Mesendoderm (in vitro differentiated cells): ENCODE results near the gene ROBO1.
A peak's percentile ranks its signal among the peaks of the same experiment; 100 is the strongest.

Experiments used
- DNase-seq: peaks from one replicate; pipeline ENCODE4 v3.0.0; 2013
- H2AK5ac ChIP-seq: 2 replicates; pipeline ENCODE4 v1.6.1; 2013; ENCODE audit warnings: low read length, inconsistent platforms
- H2BK120ac ChIP-seq: 2 replicates; pipeline ENCODE4 v1.6.1; 2013; ENCODE audit warnings: low read depth, mild to moderate bottlenecking, low read length, moderate library complexity, mixed read lengths
- H2BK15ac ChIP-seq: replicated peaks from 2 replicates; pipeline ENCODE4 v1.6.1; 2013; ENCODE audit warnings: low read depth, mild to moderate bottlenecking, moderate library complexity
- H2BK5ac ChIP-seq: 2 replicates; pipeline ENCODE4 v1.6.1; 2013; ENCODE audit warnings: low read length, inconsistent platforms
- H3K18ac ChIP-seq: 2 replicates; pipeline ENCODE4 v1.6.1; 2013; ENCODE audit warnings: mild to moderate bottlenecking, low read length, mixed read lengths
- H3K23ac ChIP-seq: one replicate; pipeline ENCODE4 v1.6.1; 2013; ENCODE audit warnings: low read length
- H3K27ac ChIP-seq: 2 replicates; pipeline ENCODE4 v1.5.1; 2013; ENCODE audit warnings: low read depth, mild to moderate bottlenecking, inconsistent platforms, low read length, moderate library complexity
- H3K27me3 ChIP-seq: 2 replicates; pipeline ENCODE4 v1.6.1; 2013; ENCODE audit warnings: low read length, control low read depth, mild to moderate bottlenecking, inconsistent platforms; ENCODE audit not compliant: insufficient read depth, poor library complexity
- H3K36me3 ChIP-seq: 2 replicates; pipeline ENCODE4 v1.6.1; 2013; ENCODE audit warnings: low read length, inconsistent platforms; ENCODE audit not compliant: control insufficient read depth, insufficient read depth
- H3K4ac ChIP-seq: one replicate; pipeline ENCODE4 v1.6.1; 2013; ENCODE audit warnings: low read depth, mild to moderate bottlenecking, low read length, moderate library complexity
- H3K4me1 ChIP-seq: 2 replicates; pipeline ENCODE4 v1.6.1; 2013; ENCODE audit warnings: low read depth, low read length, inconsistent platforms; ENCODE audit not compliant: control insufficient read depth
- H3K4me2 ChIP-seq: 2 replicates; pipeline ENCODE4 v1.6.1; 2013; ENCODE audit warnings: low read length
- H3K4me3 ChIP-seq: 2 replicates; pipeline ENCODE4 v1.5.1; 2013; ENCODE audit warnings: mild to moderate bottlenecking, low read length
- H3K56ac ChIP-seq: one replicate; pipeline ENCODE4 v1.6.1; 2013; ENCODE audit warnings: low read length
- H3K79me1 ChIP-seq: 2 replicates; pipeline ENCODE4 v1.6.1; 2013; ENCODE audit warnings: low read length, inconsistent platforms
- H3K79me2 ChIP-seq: 2 replicates; pipeline ENCODE4 v1.6.1; 2013; ENCODE audit warnings: mild to moderate bottlenecking, low read length; ENCODE audit not compliant: control insufficient read depth, insufficient read depth
- H3K9ac ChIP-seq: 2 replicates; pipeline ENCODE4 v1.6.1; 2013; ENCODE audit warnings: low read length, inconsistent platforms
- H4K5ac ChIP-seq: one replicate; pipeline ENCODE4 v1.6.1; 2013; ENCODE audit warnings: low read length
- H4K8ac ChIP-seq: one replicate; pipeline ENCODE4 v1.6.1; 2013; ENCODE audit warnings: low read depth, mild to moderate bottlenecking, control low read depth, low read length, moderate library complexity
- WGBS: extraction: QIAGEN DNeasy Blood & Tissue Kit; methylation state at CpG from one replicate; pipeline ENCODE4 v1.1.7; 2013; ENCODE audit warnings: low lambda C conversion rate, missing lambda C conversion rate; ENCODE audit not compliant: insufficient coverage; ENCODE audit errors: extremely low coverage; 5-methylcytosine and 5-hydroxymethylcytosine counted together

Gene ROBO1

GRCh38 chr3:78644847-78645246 is 1123.0 kb downstream of the ROBO1 start:
- DNase-seq, result peak; percentile 18
- Histone ChIP-seq H3K79me1 (no peaks in the 10 kb centered on the region), H2BK120ac (peak overlapping the region; percentile 96), H3K9ac (peak overlapping the region; percentile 9), H3K4me1 (peaks cover 13% of the 10 kb centered on the region), H3K4me2 (no peak overlapping the region), H3K18ac (peak overlapping the region; percentile 87), H3K23ac (no peak overlapping the region), H2BK5ac (peak overlapping the region; percentile 64), H4K8ac (peak overlapping the region; percentile 28), H3K27ac (no peak overlapping the region), H3K79me2 (no peaks in the 10 kb centered on the region), H3K36me3 (no peaks in the 10 kb centered on the region), H3K56ac (peak overlapping the region; percentile 52), H2BK15ac (peak overlapping the region; percentile 74), H3K4ac (peak overlapping the region; percentile 81), H2AK5ac (peak overlapping the region; percentile 70), H3K27me3 (no peaks in the 10 kb centered on the region), H4K5ac (peak overlapping the region; percentile 35), H3K4me3 (no peak overlapping the region)
- no CpG with 5 or more reads among the region's 1 CpG for WGBS

- Histone ChIP-seq H2BK120ac (peak overlapping the region; percentile 17), H2AK5ac (no peak overlapping the region), H3K4me1 (peaks cover 13% of the 10 kb centered on the region), H3K79me2 (no peaks in the 10 kb centered on the region), H3K4me2 (no peak overlapping the region), H2BK15ac (no peak overlapping the region), H3K18ac (peak overlapping the region; percentile 96), H3K36me3 (no peaks in the 10 kb centered on the region), H4K8ac (no peak overlapping the region), H4K5ac (no peak overlapping the region), H3K4ac (peak overlapping the region; percentile 93), H3K27me3 (no peaks in the 10 kb centered on the region), H3K4me3 (no peak overlapping the region), H3K9ac (no peak overlapping the region), H2BK5ac (peak overlapping the region; percentile 2), H3K79me1 (no peaks in the 10 kb centered on the region), H3K23ac (no peak overlapping the region), H3K27ac (peak overlapping the region; percentile 15), H3K56ac (peak overlapping the region; percentile 61)
- peak; percentile 56 for DNase-seq
- 100% methylated on average over 1 of the region's 3 CpGs for WGBS
Measured at GRCh38 chr3:78642226-78643035, 1125.4 kb downstream of the ROBO1 start.

DNA sequence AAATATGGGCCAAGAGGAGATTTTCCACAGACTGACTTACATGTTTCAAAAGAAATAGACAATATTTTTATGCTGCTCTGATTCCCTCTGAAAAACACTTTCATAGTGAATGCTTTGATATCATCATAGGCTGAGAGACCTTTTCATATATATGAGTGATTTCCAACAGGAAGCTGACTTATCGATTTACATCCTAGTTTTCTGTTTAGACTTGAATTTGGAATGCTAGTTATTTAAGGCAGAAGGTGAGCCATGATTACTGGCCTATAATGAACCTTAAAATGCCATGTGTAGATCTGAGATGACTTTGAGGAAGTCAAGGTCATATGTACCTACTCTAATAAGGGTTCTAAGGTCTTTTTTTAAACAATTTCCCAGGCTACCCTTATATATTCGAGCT is 1126.1 kb downstream of the ROBO1 start:
- no peak overlapping the region for H3K9ac ChIP-seq
- no peak overlapping the region for H3K18ac ChIP-seq
- no peak overlapping the region for H3K4me3 ChIP-seq
- no CpG with 5 or more reads among the region's 2 CpGs for WGBS
- no peaks in the 10 kb centered on the region for H3K79me1 ChIP-seq
- H2BK5ac ChIP-seq, result no peak overlapping the region
- no peak for DNase-seq
- no peak overlapping the region for H2AK5ac ChIP-seq
- H3K56ac ChIP-seq, result no peak overlapping the region
- H3K23ac ChIP-seq, result no peak overlapping the region
- H3K36me3 ChIP-seq, result no peaks in the 10 kb centered on the region
- H3K79me2 ChIP-seq, result no peaks in the 10 kb centered on the region
- no peak overlapping the region for H3K4me2 ChIP-seq
- H2BK120ac ChIP-seq, result no peak overlapping the region
- no peak overlapping the region for H3K4ac ChIP-seq
- no peaks in the 10 kb centered on the region for H3K27me3 ChIP-seq
- no peak overlapping the region for H4K5ac ChIP-seq
- H2BK15ac ChIP-seq, result no peak overlapping the region
- no peak overlapping the region for H3K27ac ChIP-seq
- peaks cover 10% of the 10 kb centered on the region for H3K4me1 ChIP-seq
- no peak overlapping the region for H4K8ac ChIP-seq

- no peak for DNase-seq
- no peak overlapping the region for H3K4ac ChIP-seq
- H3K9ac ChIP-seq, result no peak overlapping the region
- H3K27me3 ChIP-seq, result no peaks in the 10 kb centered on the region
- H3K56ac ChIP-seq, result no peak overlapping the region
- H3K4me3 ChIP-seq, result no peak overlapping the region
- WGBS, result no CpG with 5 or more reads among the region's 3 CpGs
- H2BK15ac ChIP-seq, result no peak overlapping the region
- no peak overlapping the region for H4K8ac ChIP-seq
- no peaks in the 10 kb centered on the region for H3K79me2 ChIP-seq
- H3K36me3 ChIP-seq, result no peaks in the 10 kb centered on the region
- H3K79me1 ChIP-seq, result no peaks in the 10 kb centered on the region
- no peak overlapping the region for H2BK120ac ChIP-seq
- H2BK5ac ChIP-seq, result no peak overlapping the region
- no peak overlapping the region for H3K18ac ChIP-seq
- H3K4me1 ChIP-seq, result no peaks in the 10 kb centered on the region
- no peak overlapping the region for H3K27ac ChIP-seq
- H3K23ac ChIP-seq, result no peak overlapping the region
- H3K4me2 ChIP-seq, result no peak overlapping the region
- no peak overlapping the region for H2AK5ac ChIP-seq
- no peak overlapping the region for H4K5ac ChIP-seq
Measured at GRCh38 chr3:78634316-78634715, 1133.5 kb downstream of the ROBO1 start.

- WGBS, result no CpG with 5 or more reads among the region's 4 CpGs
- no peaks in the 10 kb centered on the region for H3K79me1 ChIP-seq
- H3K27me3 ChIP-seq, result no peaks in the 10 kb centered on the region
- H3K4me1 ChIP-seq, result no peaks in the 10 kb centered on the region
- no peak overlapping the region for H2AK5ac ChIP-seq
- H3K27ac ChIP-seq, result no peak overlapping the region
- H4K8ac ChIP-seq, result no peak overlapping the region
- H3K4me2 ChIP-seq, result no peak overlapping the region
- H3K4me3 ChIP-seq, result no peak overlapping the region
- no peak overlapping the region for H2BK15ac ChIP-seq
- H2BK5ac ChIP-seq, result no peak overlapping the region
- H2BK120ac ChIP-seq, result no peak overlapping the region
- H3K56ac ChIP-seq, result no peak overlapping the region
- no peaks in the 10 kb centered on the region for H3K79me2 ChIP-seq
- H3K9ac ChIP-seq, result no peak overlapping the region
- no peaks in the 10 kb centered on the region for H3K36me3 ChIP-seq
- H4K5ac ChIP-seq, result no peak overlapping the region
- H3K18ac ChIP-seq, result no peak overlapping the region
- no peak overlapping the region for H3K4ac ChIP-seq
- no peak overlapping the region for H3K23ac ChIP-seq
- peak; percentile 37 for DNase-seq
Measured at GRCh38 chr3:78633626-78634025, 1134.2 kb downstream of the ROBO1 start.
